K562 (cell line): Measurements from ENCODE around the gene MFSD2B. TPM values are rescaled to one million over a fixed set of nuclear protein-coding genes. Genes with fewer than 3 reads are reported as not detected.

Source experiments
- ATAC-seq: fragments of 200-7000 bp; cut with Tn5 transposase; 3 replicates; pipeline ENCODE4 v1.9.1; 2020; ENCODE audit warnings: moderate library complexity
- BruUV-seq: library from RNA; stranded (reverse); fragments of 400-500 nt; replicated peaks from 2 replicates; lab custom pipeline; 2021; lab: Mats Ljungman, UMichigan
- CTCF ChIA-PET: fragments of 300-600 bp; formaldehyde crosslinking; extraction: SDS; loops from one replicate; lab custom pipeline; 2021; ENCODE audit warnings: low intra/inter-chr PET ratio; lab: Yijun Ruan, JAX
- POLR2A ChIA-PET: fragments of 300-600, 350-650 bp; sonication (Branson Sonifier 250); formaldehyde crosslinking; extraction: SDS; loops from one replicate; lab custom pipeline; 2021; ENCODE audit warnings: antibody characterized with exemption, inconsistent platforms; lab: Yijun Ruan, JAX
- DNase-seq, 4 experiments: peaks; one replicate each; pipeline versions ENCODE4 v3.0.0 to v3.0.0-alpha.2; 2011 to 2018; ENCODE audit warnings: low spot score in 3 of 4, mixed read lengths in 3 of 4; ENCODE audit errors: extremely low read depth in 1 of 4
- FAIRE-seq: peaks from 2 replicates; lab custom pipeline; 2011; peaks lifted over from hg19 to GRCh38; lab: Jason Lieb, UNC
- H2AFZ ChIP-seq: 2 replicates; pipeline ENCODE4 v1.6.0; 2011; ENCODE audit warnings: low read depth, low read length, control low read depth, inconsistent platforms
- H3K27ac ChIP-seq: fragments of 200-600 bp; 3 replicates; pipeline ENCODE4 v1.8.0; 2011; ENCODE audit warnings: low read depth, mild to moderate bottlenecking, control low read depth, inconsistent platforms, low read length, moderate library complexity, mixed read lengths; ENCODE audit errors: extremely low read depth
- H3K27me3 ChIP-seq, 2 experiments: fragments of 300-600 bp in 1 of 2; 2 replicates in 1 of 2; 3 replicates in 1 of 2; pipeline versions ENCODE4 v1.6.0 to v1.8.0; 2011; ENCODE audit warnings: inconsistent platforms in 2 of 2, low read length in 2 of 2, mild to moderate bottlenecking in 1 of 2, mixed read lengths in 1 of 2, moderate library complexity in 1 of 2; ENCODE audit not compliant: control insufficient read depth in 2 of 2, insufficient read depth in 2 of 2
- H3K36me3 ChIP-seq: fragments of 300-600 bp; 3 replicates; pipeline ENCODE4 v1.8.0; 2011; ENCODE audit warnings: mild to moderate bottlenecking, low read length, inconsistent platforms; ENCODE audit not compliant: control insufficient read depth, insufficient read depth
- H3K4me1 ChIP-seq, 2 experiments: fragments of 200-600 bp in 1 of 2; replicated peaks in 1 of 2; 2 replicates in 1 of 2; 3 replicates in 1 of 2; pipeline versions ENCODE4 v1.5.1 to v1.8.0; 2011; ENCODE audit warnings: inconsistent platforms in 2 of 2, low read length in 2 of 2, mild to moderate bottlenecking in 1 of 2, mixed read lengths in 1 of 2, moderate library complexity in 1 of 2; ENCODE audit not compliant: control insufficient read depth in 2 of 2, insufficient read depth in 2 of 2
- H3K4me2 ChIP-seq: 2 replicates; pipeline ENCODE4 v1.6.1; 2011; ENCODE audit warnings: low read length, control low read depth, inconsistent platforms, mixed read lengths; ENCODE audit not compliant: insufficient read depth
- H3K4me3 ChIP-seq: fragments of 200-600 bp; sonication (generic), shearing (Covaris generic); 2 replicates; pipeline ENCODE4 v1.5.1; 2016; ENCODE audit warnings: control low read depth, inconsistent platforms
- H3K79me2 ChIP-seq: fragments of 200-600 bp; 3 replicates; pipeline ENCODE4 v1.8.0; 2011; ENCODE audit warnings: low read length, inconsistent platforms; ENCODE audit not compliant: control insufficient read depth, insufficient read depth
- H3K9ac ChIP-seq, 2 experiments: 2 replicates each; pipeline versions ENCODE4 v1.6.0 to v1.6.1; 2011; ENCODE audit warnings: low read depth in 2 of 2, low read length in 2 of 2, control low read depth in 1 of 2, inconsistent platforms in 1 of 2, mild to moderate bottlenecking in 1 of 2, mixed read lengths in 1 of 2; ENCODE audit not compliant: insufficient read depth in 1 of 2
- H3K9me1 ChIP-seq: one replicate; pipeline ENCODE4 v1.6.0; 2011; ENCODE audit warnings: inconsistent platforms, mild to moderate bottlenecking, low read length, moderate library complexity; ENCODE audit not compliant: control insufficient read depth, insufficient read depth
- H3K9me3 ChIP-seq: replicated peaks from 2 replicates; pipeline ENCODE4 v1.5.1; 2011; ENCODE audit warnings: low read depth, low read length, inconsistent platforms; ENCODE audit not compliant: control insufficient read depth, insufficient read depth
- H4K20me1 ChIP-seq: replicated peaks from 2 replicates; pipeline ENCODE4 v1.6.1; 2011; ENCODE audit warnings: low read length, inconsistent platforms, mixed read lengths; ENCODE audit not compliant: control insufficient read depth, insufficient read depth
- CTBP1 ChIP-seq: fragments of 450-650 bp; IDR thresholded peaks from 2 replicates; pipeline ENCODE4 v1.6.1; 2016; ENCODE audit warnings: borderline replicate concordance
- HMG20A ChIP-seq: fragments of 450-650 bp; formaldehyde crosslinking; conservative IDR thresholded peaks from 2 replicates; pipeline ENCODE4 v1.4.0; 2020; ENCODE audit warnings: mild to moderate bottlenecking, mixed read lengths
- JUND ChIP-seq, 2 experiments: IDR thresholded peaks; 2 replicates in 1 of 2; 3 replicates in 1 of 2; pipeline ENCODE4 v1.6.1; 2011; ENCODE audit warnings: borderline replicate concordance in 2 of 2, low read depth in 2 of 2, low read length in 2 of 2, improper control_type of control experiment in 1 of 2, missing biosample characterization in 1 of 2, missing genetic modification characterization in 1 of 2, missing genetic modification reagents in 1 of 2
- RFX1 ChIP-seq: fragments of 450-650 bp; IDR thresholded peaks from 2 replicates; pipeline ENCODE4 v1.6.1; 2016; ENCODE audit warnings: mild to moderate bottlenecking, moderate library complexity
- WHSC1 ChIP-seq: IDR thresholded peaks from one replicate; pipeline ENCODE4 v1.6.1; 2012; ENCODE audit warnings: low read length, control low read depth, inconsistent platforms
- ZNF263 ChIP-seq: sonication (generic); formaldehyde crosslinking; IDR thresholded peaks from 2 replicates; pipeline ENCODE4 v1.8.0; 2022; ENCODE audit warnings: mild to moderate bottlenecking, missing genetic modification reagents, borderline replicate concordance
- WGBS: fragments of 100-300 bp; shearing (Covaris generic); methylation state at CpG from one replicate; pipeline ENCODE4 v1.1.6; 2016; ENCODE audit warnings: low coverage, mixed read lengths; ENCODE audit not compliant: insufficient coverage; ENCODE audit errors: missing lambda C conversion rate; 5-methylcytosine and 5-hydroxymethylcytosine counted together
- in situ Hi-C: fragments of 300-500 bp; cut with MboI; formaldehyde crosslinking; loops from 4 replicates; pipeline ENCODE4 v1.15.0; 2018; ENCODE audit warnings: inconsistent platforms, mixed read lengths
- intact Hi-C: fragments of 100-400 bp; cut with micrococcal nuclease; formaldehyde crosslinking; loops from 2 replicates; pipeline ENCODE4 v1.14.2; 2022
- polyA plus RNA-seq, 8 experiments: library from polyadenylated mRNA; depleted of rRNA in 4 of 8; stranded (reverse) in 5 of 8; unstranded in 3 of 8; fragments of >200 nt; fragmentation: Nextera tagmentation in 2 of 8; fragmentation: Illumina TruSeq in 1 of 8; extraction: Ambion mirVana in 2 of 8; extraction: Trizol in 1 of 8; gene quantifications; 2 replicates each; pipeline versions ENCODE4 v1.2.1 to v1.2.3, GENCODE V29; 2011 to 2014; ENCODE audit warnings: inconsistent platforms in 1 of 8, missing spikeins in 1 of 8
- total RNA-seq, 7 experiments: library from RNA; depleted of rRNA in 6 of 7; stranded (reverse); fragments of >200 nt in 6 of 7; fragmentation: Illumina TruSeq in 2 of 7; extraction: Trizol in 2 of 7; gene quantifications; 2 replicates each; pipeline versions ENCODE4 v1.2.1 to v1.2.3, GENCODE V29; 2011 to 2021; ENCODE audit warnings: low replicate concordance in 1 of 7
- TF ChIP-seq, protein P1 (sequence below): sonication (generic); formaldehyde crosslinking; IDR thresholded peaks from 2 replicates; pipeline ENCODE4 v1.8.0; 2022; ENCODE audit warnings: mild to moderate bottlenecking, missing genetic modification reagents, borderline replicate concordance

Gene MFSD2B
- total and polyA plus RNA-seq, 9 of the 15 experiments (the other 6 are each of a cell fraction or from before 2014, with no cell fraction given), result 2.6 to 10.9 (median 6.8) TPM

DNA sequence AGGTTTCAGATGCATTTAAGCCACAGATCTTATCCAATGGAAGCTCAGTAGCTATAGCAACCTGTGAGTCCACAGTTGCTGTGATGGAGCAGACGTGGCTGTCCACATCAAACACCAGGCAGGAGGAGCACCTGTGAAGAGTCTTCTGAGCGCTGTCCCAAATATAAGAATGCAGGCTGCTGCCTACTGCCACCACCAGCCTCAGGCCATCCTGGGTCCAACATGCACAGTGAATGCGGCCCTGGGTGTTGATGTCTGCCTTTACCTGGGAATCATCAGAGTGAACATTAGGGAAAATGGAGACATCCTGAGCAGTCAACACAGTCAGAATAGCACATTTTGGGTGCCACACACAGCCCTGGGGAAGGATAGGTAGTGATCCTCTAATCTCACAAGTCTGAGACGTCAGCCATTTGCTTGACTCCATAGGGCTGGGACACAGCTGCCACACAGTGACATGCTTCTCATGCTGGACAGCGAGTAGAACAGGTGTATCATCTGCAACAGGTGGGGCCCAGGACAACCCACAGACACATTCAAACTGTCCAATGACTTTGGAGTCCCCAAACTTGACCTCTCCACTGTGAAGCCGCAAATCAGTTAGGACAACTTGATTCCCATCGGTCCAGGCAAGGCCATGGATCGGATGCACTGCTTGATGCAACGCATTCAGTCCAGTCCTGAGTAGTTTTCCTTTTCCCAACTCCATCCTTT is 29.1 kb downstream of the MFSD2B start:
- 93% methylated on average over 9 of the region's 9 CpGs for WGBS
- Histone ChIP-seq H3K36me3 (peaks cover 56% of the 10 kb centered on the region), H3K27ac (no peak overlapping the region), H3K79me2 (peaks cover 50% of the 10 kb centered on the region), H4K20me1 (no peaks in the 10 kb centered on the region; the same call in 1 of the 2 replicates), H3K4me3 (no peak overlapping the region), H3K27me3 (no peaks in the 10 kb centered on the region), H3K4me2 (no peak overlapping the region), H3K9me1 (no peaks in the 10 kb centered on the region), H3K9ac (peak overlapping the region in 1 of 2 experiments; percentile 26; a peak in 1 of 4 replicates), H3K4me1 (no peaks in the 10 kb centered on the region; a peak in 1 of 5 replicates), H2AFZ (no peak overlapping the region), H3K9me3 (no peaks in the 10 kb centered on the region)
- CTCF ChIA-PET, result no interaction called here
- FAIRE-seq (no peak), ATAC-seq (no peak), DNase-seq (no peak)
- TF ChIP-seq CTBP1 (no peak), ZNF263 (CRISPR knock-in tag) (no peak), RFX1 (peak; percentile 35; the same call in 1 of the 2 replicates), HMG20A (CRISPR knock-in tag) (no peak), WHSC1 (peak; percentile 5), JUND (IDR thresholded peaks at IDR 0.05; ENCODE audit: borderline replicate concordance, low read depth, low read length) (no peak), JUND (tag; IDR thresholded peaks at IDR 0.05; ENCODE audit: borderline replicate concordance, low read depth, low read length) (no peak)
- TF ChIP-seq, protein P1, sequence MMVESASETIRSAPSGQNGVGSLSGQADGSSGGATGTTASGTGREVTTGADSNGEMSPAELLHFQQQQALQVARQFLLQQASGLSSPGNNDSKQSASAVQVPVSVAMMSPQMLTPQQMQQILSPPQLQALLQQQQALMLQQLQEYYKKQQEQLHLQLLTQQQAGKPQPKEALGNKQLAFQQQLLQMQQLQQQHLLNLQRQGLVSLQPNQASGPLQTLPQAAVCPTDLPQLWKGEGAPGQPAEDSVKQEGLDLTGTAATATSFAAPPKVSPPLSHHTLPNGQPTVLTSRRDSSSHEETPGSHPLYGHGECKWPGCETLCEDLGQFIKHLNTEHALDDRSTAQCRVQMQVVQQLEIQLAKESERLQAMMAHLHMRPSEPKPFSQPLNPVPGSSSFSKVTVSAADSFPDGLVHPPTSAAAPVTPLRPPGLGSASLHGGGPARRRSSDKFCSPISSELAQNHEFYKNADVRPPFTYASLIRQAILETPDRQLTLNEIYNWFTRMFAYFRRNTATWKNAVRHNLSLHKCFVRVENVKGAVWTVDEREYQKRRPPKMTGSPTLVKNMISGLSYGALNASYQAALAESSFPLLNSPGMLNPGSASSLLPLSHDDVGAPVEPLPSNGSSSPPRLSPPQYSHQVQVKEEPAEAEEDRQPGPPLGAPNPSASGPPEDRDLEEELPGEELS (CRISPR knock-in tag), result no peak
- in situ Hi-C loops, result no loop called here
- no TSS peak for BruUV-seq
- intact Hi-C loops, result no loop called here
- POLR2A ChIA-PET, result no interaction called here
